Measurements from ENCODE around the gene MORN1. TPM values are rescaled to one million over a fixed set of nuclear protein-coding genes. Genes with fewer than 3 reads are reported as not detected.
"Not testable (repeated sequence)": the region's sequence is repeated elsewhere in the genome, so short reads cannot be mapped to it uniquely, and the experiment has no call there.

The MORN1 gene
- total RNA-seq, 1 donor from 2014 or later, result 4.5 TPM

DNA sequence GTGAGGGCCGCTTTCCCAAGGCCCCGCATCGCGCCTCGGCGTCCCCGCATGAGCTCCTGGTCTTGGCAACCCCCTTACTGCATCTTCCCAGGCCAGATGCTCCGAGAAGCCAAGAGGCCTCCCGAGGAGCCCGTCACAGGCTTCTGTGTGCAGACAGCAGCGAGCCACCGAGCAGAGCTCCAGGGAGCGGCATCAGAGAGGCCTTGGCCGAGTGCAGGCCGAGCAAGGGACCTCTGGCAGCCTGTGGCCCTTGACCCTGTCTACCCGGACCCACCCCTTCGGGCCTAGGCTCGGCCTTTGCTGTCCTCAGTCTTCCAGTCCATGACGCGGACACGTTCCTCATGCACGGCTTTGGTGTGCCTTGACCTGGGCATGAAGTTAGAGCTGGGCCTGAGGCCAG, 63.5 kb downstream of the MORN1 start:
- no peak for DNase-seq
- H3K4me1 ChIP-seq, result peaks cover 13% of the 10 kb centered on the region
- H3K36me3 ChIP-seq, result no peaks in the 10 kb centered on the region
- H3K4me3 ChIP-seq, result no peak overlapping the region
- no peaks in the 10 kb centered on the region for H3K9me3 ChIP-seq (replicated peaks)
- intact Hi-C loops (cut with micrococcal nuclease), result no loop called here
- H3K27me3 ChIP-seq (ENCODE audit: low read depth), result no peaks in the 10 kb centered on the region
- TF ChIP-seq, protein P1, sequence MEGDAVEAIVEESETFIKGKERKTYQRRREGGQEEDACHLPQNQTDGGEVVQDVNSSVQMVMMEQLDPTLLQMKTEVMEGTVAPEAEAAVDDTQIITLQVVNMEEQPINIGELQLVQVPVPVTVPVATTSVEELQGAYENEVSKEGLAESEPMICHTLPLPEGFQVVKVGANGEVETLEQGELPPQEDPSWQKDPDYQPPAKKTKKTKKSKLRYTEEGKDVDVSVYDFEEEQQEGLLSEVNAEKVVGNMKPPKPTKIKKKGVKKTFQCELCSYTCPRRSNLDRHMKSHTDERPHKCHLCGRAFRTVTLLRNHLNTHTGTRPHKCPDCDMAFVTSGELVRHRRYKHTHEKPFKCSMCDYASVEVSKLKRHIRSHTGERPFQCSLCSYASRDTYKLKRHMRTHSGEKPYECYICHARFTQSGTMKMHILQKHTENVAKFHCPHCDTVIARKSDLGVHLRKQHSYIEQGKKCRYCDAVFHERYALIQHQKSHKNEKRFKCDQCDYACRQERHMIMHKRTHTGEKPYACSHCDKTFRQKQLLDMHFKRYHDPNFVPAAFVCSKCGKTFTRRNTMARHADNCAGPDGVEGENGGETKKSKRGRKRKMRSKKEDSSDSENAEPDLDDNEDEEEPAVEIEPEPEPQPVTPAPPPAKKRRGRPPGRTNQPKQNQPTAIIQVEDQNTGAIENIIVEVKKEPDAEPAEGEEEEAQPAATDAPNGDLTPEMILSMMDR (IDR thresholded peaks at IDR 0.05; ENCODE audit: borderline replicate concordance), result no peak
- H3K27ac ChIP-seq (replicated peaks), result no peak overlapping the region

DNA sequence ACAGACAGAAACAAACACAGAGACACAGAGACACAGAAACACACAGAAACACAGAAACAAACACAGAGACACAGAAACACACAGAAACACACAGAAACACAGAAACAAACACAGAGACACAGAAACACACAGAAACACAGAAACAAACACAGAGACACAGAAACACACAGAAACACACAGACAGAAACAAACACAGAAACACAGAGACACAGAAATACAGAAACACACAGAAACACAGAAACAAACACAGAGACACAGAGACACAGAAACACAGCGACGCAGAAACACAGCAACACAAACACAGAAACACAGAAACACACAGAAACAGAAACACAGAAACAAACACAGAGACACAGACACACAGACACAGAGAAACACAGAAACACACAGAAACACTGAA, 64.2 kb downstream of the MORN1 start:
- H3K27me3 ChIP-seq (ENCODE audit: low read depth); H3K4me3 ChIP-seq; H3K36me3 ChIP-seq; H3K27ac ChIP-seq (replicated peaks); intact Hi-C loops (cut with micrococcal nuclease); H3K9me3 ChIP-seq (replicated peaks); DNase-seq: not testable (repeated sequence)
- peaks cover 19% of the 10 kb centered on the region for H3K4me1 ChIP-seq

DNA sequence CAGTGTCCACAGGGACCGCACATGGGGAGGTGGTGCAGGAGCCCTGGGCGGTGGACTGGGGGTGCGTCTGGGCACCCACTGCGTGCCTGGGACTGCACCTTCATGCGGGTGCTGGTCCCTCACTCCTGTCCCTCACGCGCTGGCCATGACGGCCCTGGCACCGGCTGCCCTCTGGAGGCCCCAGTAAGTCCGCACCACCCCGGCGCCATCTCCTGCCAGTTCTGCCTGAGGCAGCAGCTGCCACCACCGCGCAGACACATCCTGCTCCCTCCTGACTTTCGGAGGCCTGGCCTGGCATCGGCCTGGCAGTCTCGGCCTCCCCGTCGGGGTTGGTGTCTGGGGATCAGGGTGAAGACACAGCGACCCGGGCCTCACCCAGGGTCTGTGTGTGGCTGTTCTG, 64.8 kb downstream of the MORN1 start:
- Histone ChIP-seq H3K4me1 (peaks cover 26% of the 10 kb centered on the region), H3K36me3 (no peaks in the 10 kb centered on the region), H3K27ac (replicated peaks) (no peak overlapping the region), H3K4me3 (no peak overlapping the region), H3K9me3 (replicated peaks) (no peaks in the 10 kb centered on the region), H3K27me3 (ENCODE audit: low read depth) (peaks cover 2% of the 10 kb centered on the region)
- TF ChIP-seq, protein P1 (IDR thresholded peaks at IDR 0.05; ENCODE audit: borderline replicate concordance), result no peak
- intact Hi-C loops (cut with micrococcal nuclease), result no loop called here
- no peak for DNase-seq

DNA sequence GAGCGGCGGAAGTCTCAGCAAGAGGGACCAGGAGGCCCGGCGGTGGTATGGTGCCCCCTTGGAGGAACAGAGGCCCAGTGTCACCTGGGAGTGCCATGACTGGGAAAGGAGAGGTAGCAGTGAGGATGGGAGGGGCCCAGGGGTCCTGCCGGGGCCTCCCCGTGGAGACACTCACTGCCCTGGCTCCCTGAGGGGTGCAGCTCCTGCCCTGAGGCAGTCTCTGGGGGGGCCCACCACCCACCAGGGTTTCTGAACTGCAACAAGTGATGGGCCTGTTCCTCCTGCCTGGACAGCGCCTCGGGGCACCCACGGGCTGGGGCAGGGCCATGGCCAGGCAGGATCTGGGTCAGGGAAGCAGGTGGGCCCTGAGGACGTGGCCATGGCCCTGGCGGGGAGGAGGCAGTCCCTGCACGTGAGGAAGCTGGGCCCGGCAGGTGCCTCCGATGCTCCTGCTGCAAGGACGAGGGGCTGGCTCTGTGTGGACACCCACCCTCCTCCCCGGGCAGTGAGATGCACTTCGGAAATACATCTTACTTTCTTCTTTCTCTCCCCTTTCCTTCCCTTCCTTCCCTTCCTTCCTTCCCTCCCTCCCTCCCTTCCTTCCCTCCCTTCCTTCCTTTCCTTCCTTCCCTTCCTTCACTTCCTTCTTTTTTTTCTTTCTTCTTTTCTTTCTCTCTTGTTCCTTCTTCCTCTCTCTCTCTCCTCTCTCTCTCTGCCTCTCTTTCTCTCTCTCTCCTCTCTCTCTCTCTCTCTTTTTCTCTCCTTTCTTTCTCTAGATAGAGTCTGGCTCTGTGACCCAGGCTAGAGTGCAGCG, 66.6 kb downstream of the MORN1 start:
- intact Hi-C loops (cut with micrococcal nuclease), result no loop called here
- Histone ChIP-seq H3K4me3 (no peak overlapping the region), H3K36me3 (no peaks in the 10 kb centered on the region), H3K4me1 (peaks cover 28% of the 10 kb centered on the region), H3K9me3 (replicated peaks) (no peaks in the 10 kb centered on the region), H3K27me3 (ENCODE audit: low read depth) (peaks cover 13% of the 10 kb centered on the region), H3K27ac (replicated peaks) (no peak overlapping the region)
- TF ChIP-seq, protein P1 (IDR thresholded peaks at IDR 0.05; ENCODE audit: borderline replicate concordance), result no peak
- no peak for DNase-seq

DNA sequence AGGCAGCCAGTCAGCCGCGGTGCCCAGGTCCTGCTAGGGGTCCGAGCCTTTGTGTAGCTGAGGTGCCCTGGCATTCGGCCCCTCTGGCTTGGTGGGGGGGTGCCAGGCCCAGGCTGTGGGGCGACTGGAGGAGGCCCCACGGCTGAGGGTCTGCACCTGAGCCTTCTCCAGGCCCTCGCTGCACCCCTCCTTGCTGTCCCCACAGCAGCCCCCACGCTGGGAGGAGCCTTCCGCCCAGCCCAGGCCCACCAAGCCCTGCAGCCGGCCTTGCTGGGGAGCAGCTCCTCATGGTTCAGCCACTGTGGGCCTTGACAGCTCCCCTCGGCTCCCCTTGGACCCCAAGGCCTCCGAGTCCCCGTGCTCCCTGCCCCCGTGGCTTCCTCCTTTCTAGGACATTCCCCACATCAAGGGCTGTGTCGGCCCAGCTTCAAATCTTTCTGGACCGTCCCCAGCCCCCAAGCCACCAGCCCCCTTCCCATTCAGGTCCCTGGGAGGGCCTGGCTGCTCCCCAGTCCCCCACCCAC, 67.8 kb downstream of the MORN1 start:
- TF ChIP-seq, protein P1 (IDR thresholded peaks at IDR 0.05; ENCODE audit: borderline replicate concordance), result no peak
- intact Hi-C loops (cut with micrococcal nuclease), result no loop called here
- Histone ChIP-seq H3K4me1 (peaks cover 39% of the 10 kb centered on the region), H3K27me3 (ENCODE audit: low read depth) (peaks cover 13% of the 10 kb centered on the region), H3K9me3 (replicated peaks) (no peaks in the 10 kb centered on the region), H3K36me3 (no peaks in the 10 kb centered on the region), H3K4me3 (no peak overlapping the region), H3K27ac (replicated peaks) (no peak overlapping the region)
- no peak for DNase-seq

DNA sequence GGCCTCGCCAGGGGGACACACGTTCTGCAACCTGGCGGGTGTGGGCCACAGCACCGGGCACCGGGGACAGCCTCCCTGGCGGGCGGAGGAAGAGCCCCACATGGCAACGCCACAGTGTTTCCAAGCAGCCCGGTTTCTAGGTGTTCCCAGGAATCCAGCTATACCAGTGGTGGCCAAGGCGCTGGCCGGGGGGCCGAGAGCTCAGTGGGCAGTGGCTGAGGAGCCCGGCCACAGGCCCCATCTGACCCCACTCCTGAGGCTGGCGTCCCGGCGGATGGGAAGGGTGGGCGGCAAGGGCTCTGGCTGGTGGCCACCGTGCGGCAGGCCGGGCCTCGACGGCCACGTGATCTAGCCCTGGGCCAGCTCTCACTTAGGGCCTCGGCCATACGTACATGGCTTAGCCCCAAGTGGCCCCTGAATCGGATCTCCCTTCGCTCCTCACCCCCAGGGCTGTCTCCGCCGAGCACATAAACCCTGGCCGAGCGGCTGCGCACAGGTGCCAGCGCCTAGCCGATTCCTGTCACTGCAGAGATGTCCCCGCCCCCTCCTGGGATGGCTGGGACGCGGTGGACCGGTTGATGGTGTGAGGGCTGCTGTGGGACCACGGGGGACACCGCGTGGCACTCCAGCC, 68.7 kb downstream of the MORN1 start:
- H3K27ac ChIP-seq (replicated peaks), result peak overlapping the region; percentile 72
- TF ChIP-seq, protein P1 (IDR thresholded peaks at IDR 0.05; ENCODE audit: borderline replicate concordance), result no peak
- no peaks in the 10 kb centered on the region for H3K9me3 ChIP-seq (replicated peaks)
- no peak for DNase-seq
- H3K4me3 ChIP-seq, result peak overlapping the region; percentile 26
- H3K27me3 ChIP-seq (ENCODE audit: low read depth), result peaks cover 13% of the 10 kb centered on the region
- peaks cover 45% of the 10 kb centered on the region for H3K4me1 ChIP-seq
- no peaks in the 10 kb centered on the region for H3K36me3 ChIP-seq
- intact Hi-C loops (cut with micrococcal nuclease), result no loop called here

All from left ventricle myocardium inferior (tissue), 1 donor.